Measurements from ENCODE around the gene ZNF526.

- TF ChIP-seq CTCF (IDR thresholded peaks at IDR 0.05) (no peak), EZH2 (IDR thresholded peaks at IDR 0.05) (no peak)
These were observed 32.5 kb downstream of the ZNF526 start for GRCh38 chr19:42252365-42253244.

Measured in neural progenitor cell (in vitro differentiated cells).